Activated naive CD8-positive, alpha-beta T cell treated with anti-CD3 and anti-CD28 coated beads, Interleukin-2, amount 10 ng/mL, durations not matched to agents 7 days and 5 days (primary cell): ENCODE results near the gene PRDM10. TPM values are rescaled to one million over a fixed set of nuclear protein-coding genes. Genes with fewer than 3 reads are reported as not detected.

ENCODE experiments used
- ATAC-seq: fragments of 150-1000 bp; cut with Tn5 transposase; one replicate; pipeline ENCODE4 v1.10.0; 2021; ENCODE audit warnings: low read depth, moderate library complexity
- POLR2A ChIA-PET: fragments of 350-600 bp; sonication (Branson Sonifier 250); formaldehyde crosslinking; loops from one replicate; lab custom pipeline; 2021; ENCODE audit warnings: antibody characterized with exemption; lab: Charles Lee
- DNase-seq: peaks from one replicate; pipeline ENCODE4 v3.0.0; 2021
- H3K27ac Mint-ChIP-seq: one replicate; pipeline ENCODE4 v1.8.0; 2022; ENCODE audit warnings: mild to moderate bottlenecking, mixed read lengths
- H3K27me3 Mint-ChIP-seq: one replicate; pipeline ENCODE4 v1.8.0; 2022; ENCODE audit warnings: mild to moderate bottlenecking, moderate library complexity, mixed read lengths
- H3K36me3 Mint-ChIP-seq: one replicate; pipeline ENCODE4 v1.8.0; 2021; ENCODE audit warnings: mild to moderate bottlenecking, mixed read lengths
- H3K4me1 Mint-ChIP-seq: one replicate; pipeline ENCODE4 v1.8.0; 2021; ENCODE audit warnings: mixed read lengths
- H3K4me3 Mint-ChIP-seq: one replicate; pipeline ENCODE4 v1.8.0; 2022; ENCODE audit warnings: mild to moderate bottlenecking, moderate library complexity, mixed read lengths
- H3K9me3 Mint-ChIP-seq: one replicate; pipeline ENCODE4 v1.8.0; 2021; ENCODE audit warnings: mixed read lengths
- total RNA-seq, 2 experiments: library from RNA; stranded (reverse); gene quantifications; one replicate each; pipeline ENCODE4 v1.2.3, GENCODE V29; 2021

PRDM10 gene
- total RNA-seq, 2 experiments from 2014 or later = 14.5 to 17.6 TPM

DNA sequence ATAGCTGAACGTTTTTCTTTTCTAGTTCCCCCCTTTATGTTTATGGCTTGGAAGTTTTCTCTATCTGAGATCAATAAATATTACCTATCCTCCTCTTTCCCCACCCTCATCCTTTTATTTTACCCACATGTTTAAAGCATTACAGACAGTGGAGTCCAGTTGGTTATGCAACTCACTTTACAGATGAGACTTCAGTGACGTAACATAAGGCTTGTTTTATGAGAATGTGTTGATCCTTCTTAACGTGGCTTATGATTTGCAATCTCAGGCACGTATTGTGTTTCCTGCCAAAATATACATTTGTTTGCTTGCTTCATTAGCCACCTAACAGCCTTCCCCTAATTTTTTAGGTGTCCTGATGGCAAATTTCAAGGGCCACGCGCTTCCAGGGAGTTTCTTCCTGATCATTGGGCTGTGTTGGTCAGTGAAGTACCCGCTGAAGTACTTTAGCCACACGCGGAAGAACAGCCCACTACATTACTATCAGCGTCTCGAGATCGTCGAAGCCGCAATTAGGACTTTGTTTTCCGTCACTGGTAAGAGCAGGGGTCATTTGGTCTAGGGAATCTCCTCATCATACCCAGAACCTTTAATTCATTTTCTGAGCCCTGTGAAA, 150.4 kb downstream of the PRDM10 start:
- POLR2A ChIA-PET = no interaction called here
- Mint-ChIP-seq H3K27ac (no peak overlapping the region), H3K27me3 (no peaks in the 10 kb centered on the region), H3K36me3 (no peaks in the 10 kb centered on the region), H3K4me3 (no peak overlapping the region), H3K4me1 (peaks cover 16% of the 10 kb centered on the region), H3K9me3 (no peaks in the 10 kb centered on the region)
- ATAC-seq = no peak
- DNase-seq = no peak

Other genes starting within 250 kb of the PRDM10 start
- 1 to 10 TPM in 1 of 2 experiments, under 1 TPM in 1; 0.91 to 1.5 TPM for gene TMEM45B, start 187.0 kb downstream of the PRDM10 start, total RNA-seq
- gene NFRKB, start 107.3 kb downstream of the PRDM10 start, total RNA-seq = 10 to 100 TPM; 40.4 to 49.0 TPM
- 10 to 100 TPM; 26.1 to 31.5 TPM for gene APLP2, start 67.1 kb upstream of the PRDM10 start, total RNA-seq
- gene ST14, start 156.9 kb upstream of the PRDM10 start, total RNA-seq = under 1 TPM; 0.51 to 0.67 TPM